ENCODE data around the gene PHACTR3. TPM values are rescaled to one million over a fixed set of nuclear protein-coding genes. Genes with fewer than 3 reads are reported as not detected.

The PHACTR3 gene
- total and polyA plus RNA-seq, 4 donors = 0.14 to 0.42 (median 0.17) TPM

GRCh38 chr20:59741073-59741472, 136.7 kb downstream of the PHACTR3 start:
- 87% methylated on average over 12 of the region's 12 CpGs for WGBS
- Histone ChIP-seq H3K36me3 (ENCODE audit: control insufficient read depth in 4 of 4, insufficient read depth in 3 of 4, low read depth in 1 of 4, low read length in 3 of 4) (no peaks in the 10 kb centered on the region), H3K4me1 (ENCODE audit: control insufficient read depth in 4 of 4, insufficient read depth in 4 of 4, low read length in 3 of 4) (no peaks in the 10 kb centered on the region), H3K27me3 (ENCODE audit: control insufficient read depth in 4 of 4, insufficient read depth in 4 of 4, low read length in 3 of 4) (peaks cover 0 to 9% (median 0%) of the 10 kb centered on the region in 4 donors), H3K27ac (ENCODE audit: low read depth in 1 of 2, low read length in 2 of 2) (no peak overlapping the region), H3K9me3 (ENCODE audit: control insufficient read depth in 4 of 4, low read length in 3 of 4) (no peaks in the 10 kb centered on the region), H3K4me3 (ENCODE audit: low read depth in 1 of 3, low read length in 3 of 3) (no peak overlapping the region), H3K9ac (ENCODE audit: low read depth in 1 of 2, low read length in 2 of 2) (no peak overlapping the region)
- TF ChIP-seq REST (IDR thresholded peaks at IDR 0.05) = no peak
- no peak for TF ChIP-seq TAF1 (conservative IDR thresholded peaks at IDR 0.05)
- no peak for DNase-seq (ENCODE audit: low spot score)

GRCh38 chr20:59742351-59743095, 138.2 kb downstream of the PHACTR3 start:
- Histone ChIP-seq H3K9me3 (ENCODE audit: control insufficient read depth in 4 of 4, low read length in 3 of 4) (no peaks in the 10 kb centered on the region), H3K36me3 (ENCODE audit: control insufficient read depth in 4 of 4, insufficient read depth in 3 of 4, low read depth in 1 of 4, low read length in 3 of 4) (no peaks in the 10 kb centered on the region), H3K9ac (ENCODE audit: low read depth in 1 of 2, low read length in 2 of 2) (no peak overlapping the region), H3K27me3 (ENCODE audit: control insufficient read depth in 4 of 4, insufficient read depth in 4 of 4, low read length in 3 of 4) (peaks cover 0 to 9% (median 0%) of the 10 kb centered on the region in 4 donors), H3K4me1 (ENCODE audit: control insufficient read depth in 4 of 4, insufficient read depth in 4 of 4, low read length in 3 of 4) (no peaks in the 10 kb centered on the region), H3K27ac (ENCODE audit: low read depth in 1 of 2, low read length in 2 of 2) (no peak overlapping the region), H3K4me3 (ENCODE audit: low read depth in 1 of 3, low read length in 3 of 3) (no peak overlapping the region)
- 89% methylated on average over 24 of the region's 24 CpGs for WGBS
- TF ChIP-seq GABPA (IDR thresholded peaks at IDR 0.05 in 1 of 2, conservative IDR thresholded peaks at IDR 0.05 in 1 of 2) (no peak), RAD21 (IDR thresholded peaks at IDR 0.05) (no peak), ATF3 (IDR thresholded peaks at IDR 0.05) (no peak)
- TF ChIP-seq, protein P1, sequence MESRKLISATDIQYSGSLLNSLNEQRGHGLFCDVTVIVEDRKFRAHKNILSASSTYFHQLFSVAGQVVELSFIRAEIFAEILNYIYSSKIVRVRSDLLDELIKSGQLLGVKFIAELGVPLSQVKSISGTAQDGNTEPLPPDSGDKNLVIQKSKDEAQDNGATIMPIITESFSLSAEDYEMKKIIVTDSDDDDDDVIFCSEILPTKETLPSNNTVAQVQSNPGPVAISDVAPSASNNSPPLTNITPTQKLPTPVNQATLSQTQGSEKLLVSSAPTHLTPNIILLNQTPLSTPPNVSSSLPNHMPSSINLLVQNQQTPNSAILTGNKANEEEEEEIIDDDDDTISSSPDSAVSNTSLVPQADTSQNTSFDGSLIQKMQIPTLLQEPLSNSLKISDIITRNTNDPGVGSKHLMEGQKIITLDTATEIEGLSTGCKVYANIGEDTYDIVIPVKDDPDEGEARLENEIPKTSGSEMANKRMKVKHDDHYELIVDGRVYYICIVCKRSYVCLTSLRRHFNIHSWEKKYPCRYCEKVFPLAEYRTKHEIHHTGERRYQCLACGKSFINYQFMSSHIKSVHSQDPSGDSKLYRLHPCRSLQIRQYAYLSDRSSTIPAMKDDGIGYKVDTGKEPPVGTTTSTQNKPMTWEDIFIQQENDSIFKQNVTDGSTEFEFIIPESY (IDR thresholded peaks at IDR 0.05) = no peak
- DNase-seq (ENCODE audit: low spot score) = no peak

GRCh38 chr20:59743308-59743707, 139.0 kb downstream of the PHACTR3 start:
- TF ChIP-seq RAD21 (IDR thresholded peaks at IDR 0.05) (no peak), HNF4A (conservative IDR thresholded peaks at IDR 0.05) (no peak), REST (IDR thresholded peaks at IDR 0.05) (no peak), GABPA (IDR thresholded peaks at IDR 0.05 in 1 of 2, conservative IDR thresholded peaks at IDR 0.05 in 1 of 2) (no peak), FOXA2 (IDR thresholded peaks at IDR 0.05) (no peak)
- TF ChIP-seq, protein P2, sequence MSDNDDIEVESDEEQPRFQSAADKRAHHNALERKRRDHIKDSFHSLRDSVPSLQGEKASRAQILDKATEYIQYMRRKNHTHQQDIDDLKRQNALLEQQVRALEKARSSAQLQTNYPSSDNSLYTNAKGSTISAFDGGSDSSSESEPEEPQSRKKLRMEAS (IDR thresholded peaks at IDR 0.05) = no peak
- TF ChIP-seq, protein P1 (IDR thresholded peaks at IDR 0.05) = no peak
- DNase-seq (ENCODE audit: low spot score) = no peak
- no peak overlapping the region for H3K9ac ChIP-seq (ENCODE audit: low read depth in 1 of 2, low read length in 2 of 2)
- no peaks in the 10 kb centered on the region for H3K4me1 ChIP-seq (ENCODE audit: control insufficient read depth in 4 of 4, insufficient read depth in 4 of 4, low read length in 3 of 4)
- no peak overlapping the region for H3K27ac ChIP-seq (ENCODE audit: low read depth in 1 of 2, low read length in 2 of 2)
- 91% methylated on average over 9 of the region's 9 CpGs for WGBS
- no peaks in the 10 kb centered on the region for H3K36me3 ChIP-seq (ENCODE audit: control insufficient read depth in 4 of 4, insufficient read depth in 3 of 4, low read depth in 1 of 4, low read length in 3 of 4)
- no peaks in the 10 kb centered on the region for H3K9me3 ChIP-seq (ENCODE audit: control insufficient read depth in 4 of 4, low read length in 3 of 4)
- H3K4me3 ChIP-seq (ENCODE audit: low read depth in 1 of 3, low read length in 3 of 3) = no peak overlapping the region
- H3K27me3 ChIP-seq (ENCODE audit: control insufficient read depth in 4 of 4, insufficient read depth in 4 of 4, low read length in 3 of 4) = peaks cover 0 to 9% (median 0%) of the 10 kb centered on the region in 4 donors

Data from liver (tissue), 9 donors.